Activated CD4-positive, alpha-beta T cell treated with anti-CD3 and anti-CD28 coated beads for 1 hour (primary cell): ENCODE data around the gene ELSPBP1.
"Not testable (repeated sequence)": the region's sequence is repeated elsewhere in the genome, so short reads cannot be mapped to it uniquely, and the experiment has no call there.

Experiments
- DNase-seq: peaks from one replicate; pipeline ENCODE4 v3.0.0-alpha.2; 2020

Gene ELSPBP1

GRCh38 chr19:48043675-48044258 is 49.3 kb downstream of the ELSPBP1 start, which contains the start of gene CABP5:
CABP5 (minus strand) TSS chr19:48044079; CDS start chr19:48043922, 157 bp downstream.
- DNase-seq = no peak

GRCh38 chr19:48044561-48044960 is 50.1 kb downstream of the ELSPBP1 start:
- no peak for DNase-seq

DNA sequence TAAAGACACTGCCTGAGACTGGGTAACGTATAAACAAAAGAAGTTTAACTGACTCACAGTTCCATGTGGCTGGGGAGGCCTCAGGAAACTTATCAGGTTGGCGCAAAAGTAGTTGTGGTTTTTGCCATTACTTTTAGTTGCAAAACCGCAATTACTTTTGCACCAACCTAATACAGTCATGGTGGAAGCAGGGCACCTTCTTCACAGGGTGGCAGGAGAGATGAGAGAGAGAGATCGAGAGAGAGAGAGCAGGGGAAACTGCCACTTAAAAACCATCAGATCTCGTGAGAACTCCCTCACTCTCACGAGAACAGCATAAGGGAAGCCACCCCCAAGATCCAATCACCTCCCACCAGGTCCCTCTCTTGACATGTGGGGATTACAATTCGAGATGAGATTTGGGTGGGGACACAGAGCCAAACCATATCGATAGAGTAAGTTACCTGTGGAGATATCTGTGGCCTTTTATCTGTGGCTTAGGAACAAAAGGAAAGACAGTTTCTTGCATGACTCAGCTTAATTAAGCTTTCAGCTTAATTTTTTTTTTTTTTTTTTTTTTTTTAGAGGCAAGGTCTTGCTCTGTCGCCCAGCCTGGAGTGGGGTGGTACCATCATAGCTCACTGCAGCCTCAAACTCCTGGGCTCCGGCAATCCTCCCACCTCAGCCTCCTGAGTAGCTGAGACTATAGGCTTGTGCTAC is 57.1 kb downstream of the ELSPBP1 start:
- no peak for DNase-seq

- no peak for DNase-seq
These were observed 58.6 kb downstream of the ELSPBP1 start for GRCh38 chr19:48053076-48053475.

DNA sequence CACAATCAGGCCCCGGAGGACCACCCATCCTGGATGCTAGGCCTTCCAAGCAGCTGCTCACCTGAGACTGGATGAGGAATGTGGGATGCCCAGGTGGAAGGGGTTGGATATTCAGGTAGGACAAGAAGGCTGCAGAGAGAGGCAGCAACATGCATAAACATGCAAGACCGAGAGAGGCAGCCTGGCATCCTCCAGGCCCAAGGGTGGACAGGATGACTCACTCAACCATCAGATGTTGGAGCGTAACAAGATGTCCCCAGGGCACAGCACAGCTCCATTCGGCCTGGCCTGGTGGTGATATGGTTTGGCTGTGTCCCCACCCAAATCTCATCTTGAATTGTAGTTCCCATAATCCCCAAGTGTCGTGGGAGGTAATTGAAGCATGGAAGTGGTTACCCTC is 59.4 kb downstream of the ELSPBP1 start:
- DNase-seq = no peak

DNA sequence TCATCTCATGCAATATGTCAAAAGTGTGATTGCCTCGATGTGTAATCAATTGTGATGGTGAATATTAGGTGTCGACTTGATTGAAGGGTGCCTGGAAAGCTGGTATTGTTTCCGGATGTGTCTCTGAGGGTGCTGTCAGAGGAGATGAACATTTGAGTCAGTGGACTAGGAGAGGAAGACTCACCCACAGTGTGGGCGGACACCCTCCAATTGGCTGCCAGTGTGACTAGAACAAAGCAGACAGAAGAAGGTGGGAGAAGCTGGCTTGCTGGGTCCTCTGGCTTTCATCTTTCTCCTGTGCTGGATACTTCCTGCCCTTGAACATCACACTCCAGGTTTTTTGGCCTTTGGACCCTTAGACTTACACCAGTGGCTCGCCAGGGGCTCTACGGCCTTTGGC is 64.9 kb downstream of the ELSPBP1 start:
- DNase-seq = no peak

GRCh38 chr19:48060381-48060780 is 65.9 kb downstream of the ELSPBP1 start:
- DNase-seq = no peak

GRCh38 chr19:48061401-48062344 is 67.2 kb downstream of the ELSPBP1 start:
- DNase-seq = no peak

GRCh38 chr19:48064509-48064908 is 70.1 kb downstream of the ELSPBP1 start:
- no peak for DNase-seq

DNA sequence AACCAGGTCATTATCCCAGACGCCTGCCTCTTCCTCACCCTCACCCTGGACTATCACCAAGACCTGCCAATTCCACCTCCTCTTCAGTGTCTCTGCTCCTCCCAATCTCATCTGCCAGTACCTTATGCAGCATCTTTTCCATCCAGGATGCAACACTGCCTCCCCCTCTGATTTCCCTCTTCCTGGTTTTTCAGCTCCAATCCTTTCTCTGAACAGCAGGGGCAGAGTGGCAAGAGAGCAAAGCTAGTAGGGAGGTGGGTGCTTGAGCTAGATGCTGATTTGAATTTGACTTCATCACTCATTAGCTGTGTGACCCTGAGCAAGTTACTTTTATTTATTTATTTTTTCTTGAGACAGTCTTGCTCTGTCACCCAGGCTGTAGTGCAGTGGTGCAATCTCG is 75.0 kb downstream of the ELSPBP1 start:
- DNase-seq = no peak

GRCh38 chr19:48070177-48070769 is 75.8 kb downstream of the ELSPBP1 start:
- not testable (repeated sequence) for DNase-seq
